Dedifferentiated amniotic fluid mesenchymal stem cell (primary cell): ENCODE results near the gene SNX10.
"Not testable (repeated sequence)": the region's sequence is repeated elsewhere in the genome, so short reads cannot be mapped to it uniquely, and the experiment has no call there.

Source experiments
- DNase-seq: peaks from one replicate; pipeline ENCODE4 v3.0.0-alpha.2; 2016; ENCODE audit errors: extremely low spot score

SNX10 gene, protein sequence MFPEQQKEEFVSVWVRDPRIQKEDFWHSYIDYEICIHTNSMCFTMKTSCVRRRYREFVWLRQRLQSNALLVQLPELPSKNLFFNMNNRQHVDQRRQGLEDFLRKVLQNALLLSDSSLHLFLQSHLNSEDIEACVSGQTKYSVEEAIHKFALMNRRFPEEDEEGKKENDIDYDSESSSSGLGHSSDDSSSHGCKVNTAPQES

DNA sequence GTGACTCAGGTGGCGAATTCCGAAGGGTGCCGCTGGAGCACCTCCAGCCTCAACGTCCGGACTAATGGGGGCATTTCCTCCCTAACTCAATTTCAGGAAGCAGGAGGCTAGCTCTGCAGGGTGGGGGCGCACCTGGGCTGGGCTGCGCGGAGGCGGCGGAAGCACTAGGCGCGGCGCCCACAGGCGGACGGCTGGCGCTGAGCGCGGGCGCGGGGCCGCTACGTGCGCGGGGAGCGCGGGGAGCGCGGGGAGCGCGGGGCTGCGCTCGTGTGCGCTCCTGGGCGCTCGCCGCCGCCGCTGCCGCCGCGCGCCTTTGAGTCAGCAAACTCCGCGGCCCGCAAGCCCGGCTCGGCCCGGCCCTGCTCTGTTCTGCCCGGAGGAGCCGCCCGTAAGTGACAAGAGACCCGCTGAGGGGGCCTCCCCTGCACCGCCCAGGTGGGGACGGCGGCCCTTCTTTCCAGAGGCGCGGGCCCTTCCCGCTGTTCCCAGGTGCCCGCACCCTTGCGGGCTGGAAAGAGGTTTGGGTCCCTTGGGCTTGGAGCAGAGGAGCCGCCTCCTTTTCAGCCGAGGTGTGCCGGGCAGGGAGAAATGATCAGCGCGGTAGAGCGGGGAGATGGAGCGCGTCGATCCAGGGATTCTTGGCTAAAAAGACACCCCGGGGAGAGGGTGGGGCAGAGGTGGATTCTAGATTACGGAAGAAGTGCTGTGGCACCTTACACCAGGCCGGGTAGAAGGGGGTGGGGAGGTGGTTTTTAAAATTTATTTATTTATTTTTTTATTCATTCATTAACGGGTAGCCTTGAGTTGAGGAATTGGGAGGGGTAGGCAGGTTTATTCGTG is at the start of gene SNX10:
Gene SNX10, plus strand, starts transcription at position 164 of the 840 bp plus-strand sequence. CDS start 54,581 bp downstream, outside the sequence.
- no peak for DNase-seq

- DNase-seq, result no peak
Measured at GRCh38 chr7:26245150-26245549, 46.5 kb upstream of the SNX10 start.

GRCh38 chr7:26250239-26250638 is 41.4 kb upstream of the SNX10 start:
- DNase-seq, result no peak

GRCh38 chr7:26261866-26262265 is 29.8 kb upstream of the SNX10 start:
- not testable (repeated sequence) for DNase-seq

GRCh38 chr7:26265065-26265464 is 26.6 kb upstream of the SNX10 start:
- no peak for DNase-seq

GRCh38 chr7:26265499-26266075 is 26.1 kb upstream of the SNX10 start:
- no peak for DNase-seq

GRCh38 chr7:26267601-26268166 is 24.0 kb upstream of the SNX10 start:
- no peak for DNase-seq

DNA sequence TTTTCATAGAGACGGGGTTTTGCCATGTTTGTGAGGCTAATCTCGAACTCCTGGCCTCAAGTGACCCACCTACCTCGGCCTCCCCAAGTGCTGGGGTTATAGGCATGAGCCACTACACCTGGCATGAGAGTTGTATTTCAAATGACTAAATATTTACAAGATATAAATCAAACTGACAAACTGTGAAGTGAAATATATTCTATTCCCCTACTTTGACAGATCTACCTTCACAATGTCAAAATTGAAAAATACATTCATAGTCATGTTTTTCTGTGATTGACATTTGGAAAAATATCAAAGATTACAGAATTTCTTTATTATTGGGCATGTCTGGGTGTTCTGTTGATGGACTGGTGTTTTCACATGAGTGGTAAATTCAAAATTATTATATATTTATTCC is 16.4 kb upstream of the SNX10 start:
- DNase-seq, result no peak

- no peak for DNase-seq
Measured at GRCh38 chr7:26278770-26279169, 12.9 kb upstream of the SNX10 start.

DNA sequence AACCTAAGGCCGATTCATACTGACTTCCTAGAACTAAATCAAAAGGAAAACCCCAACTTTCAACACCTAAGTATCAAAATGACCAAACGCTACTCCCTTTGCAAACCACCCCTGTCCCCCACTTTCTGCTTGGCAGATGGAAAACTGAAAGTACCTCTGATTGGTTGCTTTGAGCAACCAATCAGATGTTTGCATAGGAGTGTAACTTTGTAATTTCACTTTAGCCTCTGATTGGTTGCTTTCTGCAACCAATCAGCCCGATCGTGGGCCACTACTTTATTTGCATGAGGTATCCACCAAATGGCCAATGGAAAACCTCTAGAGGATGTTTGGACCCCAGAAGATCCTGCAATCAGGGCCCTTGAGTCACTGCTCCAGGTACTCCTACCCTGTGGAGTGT is 12.3 kb upstream of the SNX10 start:
- no peak for DNase-seq

- no peak for DNase-seq
Measured at GRCh38 chr7:26280097-26280496, 11.6 kb upstream of the SNX10 start.

GRCh38 chr7:26280723-26281122 is 10.9 kb upstream of the SNX10 start:
- no peak for DNase-seq

DNA sequence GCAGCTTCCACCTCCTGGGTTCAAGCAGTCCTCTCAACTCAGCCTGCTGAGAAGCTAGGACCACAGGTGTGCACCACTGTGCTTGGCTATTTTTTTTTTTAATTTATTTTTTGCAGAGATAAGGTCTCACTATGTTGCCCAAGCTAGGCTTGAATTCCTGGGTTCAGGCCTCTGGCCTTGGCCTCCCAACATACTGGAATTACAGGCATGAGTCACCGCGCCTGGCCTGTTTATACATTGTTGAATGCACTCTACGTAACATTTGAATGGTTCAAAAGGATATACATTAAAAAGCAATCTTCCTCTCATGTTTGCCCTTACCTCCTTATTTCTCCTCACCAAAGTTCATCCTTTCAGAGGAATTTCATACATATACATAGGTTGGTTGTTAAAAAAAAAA is 7.2 kb upstream of the SNX10 start:
- no peak for DNase-seq

DNA sequence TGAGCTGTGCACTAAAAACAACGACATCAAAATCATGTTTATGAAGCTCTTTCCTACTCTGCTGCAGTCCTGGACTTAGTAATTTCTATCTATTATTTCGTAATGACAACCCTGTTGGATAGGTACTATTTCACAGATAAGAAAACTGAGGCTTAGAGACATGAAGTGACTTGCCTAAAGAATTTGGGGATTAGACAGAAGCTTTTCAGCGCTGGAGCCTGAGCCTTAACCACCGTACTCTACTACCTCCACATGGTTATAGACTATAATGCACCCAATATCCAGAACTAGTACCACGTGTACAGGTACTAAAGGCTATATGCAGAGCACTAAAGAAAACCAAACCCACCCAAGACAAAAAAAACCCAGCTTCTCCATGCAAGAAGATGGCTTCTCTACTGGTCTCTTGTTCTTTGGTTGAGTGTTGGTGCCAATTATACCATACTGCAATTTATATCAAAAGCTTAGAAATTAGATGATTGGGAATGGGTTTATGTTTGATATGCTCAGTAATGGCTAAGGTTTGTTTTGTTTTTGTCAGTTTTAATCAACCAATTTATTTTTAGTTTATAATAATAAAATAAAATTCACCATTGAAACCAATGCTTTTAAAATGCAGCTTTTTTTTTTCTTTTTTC is 6.5 kb upstream of the SNX10 start:
- no peak for DNase-seq

DNA sequence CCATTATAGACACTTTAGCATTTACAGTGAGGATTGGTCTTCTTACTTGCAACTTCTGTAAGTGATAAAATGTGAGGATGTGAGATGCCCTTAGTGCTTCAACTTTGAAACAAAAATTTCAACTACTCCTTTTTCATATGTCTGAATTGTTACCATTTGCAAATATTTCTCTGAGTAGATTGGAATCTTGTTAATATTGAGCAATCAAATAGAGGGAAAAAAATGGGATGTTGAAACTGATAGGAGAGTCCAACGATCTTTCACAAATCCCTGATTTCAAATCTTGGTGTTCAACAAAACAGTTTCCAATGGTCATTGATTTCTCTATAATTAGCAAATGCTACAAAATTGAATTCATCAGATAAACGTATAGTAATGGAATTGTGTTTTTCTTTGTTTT is 5.5 kb upstream of the SNX10 start:
- DNase-seq, result no peak

DNA sequence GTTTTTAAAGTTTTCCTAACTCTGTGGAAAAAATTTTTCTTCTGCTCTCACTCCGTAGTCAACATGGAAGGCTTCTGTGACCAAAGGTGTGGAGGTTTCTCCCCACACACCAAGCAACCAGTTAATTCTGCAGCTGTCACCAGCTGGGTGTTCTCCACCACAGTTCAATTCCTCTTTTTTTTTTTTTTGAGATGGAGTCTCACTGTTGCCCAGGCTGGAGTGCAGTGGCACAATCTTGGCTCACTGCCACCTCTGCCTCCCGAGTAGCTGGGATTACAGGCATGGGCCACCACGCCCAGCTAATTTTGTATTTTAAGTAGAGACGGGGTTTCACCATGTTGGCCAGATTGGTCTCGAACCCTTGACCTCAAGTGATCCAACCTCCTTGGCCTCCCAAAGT is 3.5 kb upstream of the SNX10 start:
- DNase-seq, result not testable (repeated sequence)

- DNase-seq, result no peak
Measured at GRCh38 chr7:26291251-26291650, 411 bp upstream of the SNX10 start.

GRCh38 chr7:26292768-26293560 is 1.3 kb downstream of the SNX10 start:
- DNase-seq, result no peak

- no peak for DNase-seq
Measured at GRCh38 chr7:26293569-26294308, 2.1 kb downstream of the SNX10 start.

DNA sequence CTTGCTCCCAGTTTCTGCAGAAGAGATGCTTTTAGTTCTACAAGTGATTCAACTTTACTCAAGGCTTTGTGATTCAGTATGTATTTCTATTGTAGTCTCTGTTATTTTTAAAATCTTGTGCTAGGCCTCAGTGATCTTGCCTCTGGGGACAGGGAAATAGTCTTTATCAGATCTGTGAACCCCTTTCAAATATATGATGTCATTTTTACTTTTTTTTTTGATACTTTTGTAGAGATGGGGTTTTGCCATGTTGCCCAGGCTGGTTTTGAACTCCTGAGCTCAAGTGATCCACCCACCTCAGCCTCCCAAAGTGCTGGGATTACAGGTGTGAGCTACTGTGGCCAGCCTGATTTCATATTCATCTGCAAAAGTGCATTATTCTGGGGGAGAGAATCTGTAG is 3.4 kb downstream of the SNX10 start:
- DNase-seq, result no peak

DNA sequence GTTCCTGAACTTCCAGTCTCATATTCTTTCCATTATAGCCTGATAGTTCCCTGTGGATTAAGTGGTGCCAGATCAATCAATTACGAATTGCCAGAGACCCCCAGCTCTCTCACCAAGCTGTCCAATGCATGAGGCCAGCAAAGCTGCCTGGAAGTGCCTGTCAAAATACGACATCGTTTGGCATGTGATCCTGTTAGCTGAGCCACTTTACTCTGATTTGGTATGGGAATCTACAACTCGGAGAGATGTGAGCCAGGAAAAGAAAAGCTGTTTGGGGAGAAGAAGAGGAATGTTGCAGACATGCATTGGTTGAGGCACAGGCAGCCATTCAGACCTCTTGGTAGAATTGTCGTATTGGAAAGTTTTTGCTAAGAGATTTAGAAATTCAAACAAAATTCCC is 3.9 kb downstream of the SNX10 start:
- no peak for DNase-seq
